Muscle layer of colon (tissue), 2 donors: ENCODE measurements around the gene EYS.

Experiments used
- H3K27ac ChIP-seq: one replicate; pipeline ENCODE4 v1.7.0; 2013; ENCODE audit warnings: low read depth, mild to moderate bottlenecking, low read length, moderate library complexity
- H3K27me3 ChIP-seq, 2 donors: one replicate each; pipeline ENCODE4 v1.7.0; 2013; ENCODE audit warnings: low read length in 2 of 2, mild to moderate bottlenecking in 2 of 2; ENCODE audit not compliant: insufficient read depth in 2 of 2, control insufficient read depth in 1 of 2
- H3K36me3 ChIP-seq: one replicate; pipeline ENCODE4 v1.7.0; 2013; ENCODE audit warnings: mild to moderate bottlenecking, low read length; ENCODE audit not compliant: insufficient read depth
- H3K4me1 ChIP-seq: one replicate; pipeline ENCODE4 v1.7.0; 2013; ENCODE audit warnings: mild to moderate bottlenecking, low read length; ENCODE audit not compliant: insufficient read depth
- H3K4me3 ChIP-seq, 2 donors: one replicate each; pipeline ENCODE4 v1.7.0; 2013; ENCODE audit warnings: low read length in 2 of 2, low read depth in 1 of 2, mild to moderate bottlenecking in 1 of 2, moderate library complexity in 1 of 2
- H3K9ac ChIP-seq: one replicate; pipeline ENCODE4 v1.7.0; 2013; ENCODE audit warnings: low read length
- H3K9me3 ChIP-seq: one replicate; pipeline ENCODE4 v1.7.0; 2013; ENCODE audit warnings: mild to moderate bottlenecking, low read length
- donor health status: abdominal sarcoma.
- donor health status: Adenocarcinoma of cecum.

EYS gene

DNA sequence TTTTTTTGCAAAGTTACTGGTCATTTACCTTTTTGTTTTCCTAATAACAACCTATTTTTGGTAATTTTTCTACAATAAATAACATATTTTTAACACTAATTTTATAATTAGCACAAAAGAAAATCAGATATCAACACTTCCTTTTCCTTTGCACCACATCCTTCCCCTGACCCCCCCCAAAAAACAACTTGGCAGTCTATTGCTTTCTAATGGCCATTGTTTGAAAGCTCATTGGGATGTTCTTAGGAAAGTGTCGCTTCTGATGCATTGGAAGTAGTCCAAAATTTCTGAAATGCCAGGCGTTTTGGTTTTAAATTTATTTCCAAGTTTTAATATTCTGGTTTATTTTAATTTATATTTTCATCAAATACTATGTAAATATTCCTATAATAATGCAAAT is 407.8 kb downstream of the EYS start:
- H3K4me3 ChIP-seq: no peak overlapping the region
- no peaks in the 10 kb centered on the region for H3K4me1 ChIP-seq
- H3K27me3 ChIP-seq: no peaks in the 10 kb centered on the region
- H3K36me3 ChIP-seq: no peaks in the 10 kb centered on the region
- H3K27ac ChIP-seq: no peak overlapping the region
- H3K9ac ChIP-seq: no peak overlapping the region
- no peaks in the 10 kb centered on the region for H3K9me3 ChIP-seq

DNA sequence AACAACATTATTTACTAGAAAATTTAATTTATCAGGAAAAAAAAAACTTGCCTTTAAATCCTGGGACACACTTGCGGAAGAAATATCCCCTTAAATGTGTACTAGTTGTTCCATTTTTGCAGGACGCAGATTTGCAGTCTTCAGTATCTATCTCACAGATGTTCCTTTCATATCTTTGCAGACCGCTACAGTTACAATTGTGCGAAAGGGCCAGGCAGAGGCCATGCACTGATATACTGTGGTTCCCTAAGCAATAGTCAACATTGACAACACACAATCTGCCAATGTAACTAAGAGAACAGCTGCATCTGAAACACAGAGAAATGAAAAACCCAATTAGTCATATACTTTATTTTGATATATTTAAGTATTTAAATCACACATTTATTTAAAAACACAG is 411.2 kb downstream of the EYS start:
- no peak overlapping the region for H3K9ac ChIP-seq
- H3K4me1 ChIP-seq: no peaks in the 10 kb centered on the region
- no peak overlapping the region for H3K4me3 ChIP-seq
- no peaks in the 10 kb centered on the region for H3K27me3 ChIP-seq
- no peaks in the 10 kb centered on the region for H3K9me3 ChIP-seq
- H3K36me3 ChIP-seq: no peaks in the 10 kb centered on the region
- H3K27ac ChIP-seq: no peak overlapping the region

DNA sequence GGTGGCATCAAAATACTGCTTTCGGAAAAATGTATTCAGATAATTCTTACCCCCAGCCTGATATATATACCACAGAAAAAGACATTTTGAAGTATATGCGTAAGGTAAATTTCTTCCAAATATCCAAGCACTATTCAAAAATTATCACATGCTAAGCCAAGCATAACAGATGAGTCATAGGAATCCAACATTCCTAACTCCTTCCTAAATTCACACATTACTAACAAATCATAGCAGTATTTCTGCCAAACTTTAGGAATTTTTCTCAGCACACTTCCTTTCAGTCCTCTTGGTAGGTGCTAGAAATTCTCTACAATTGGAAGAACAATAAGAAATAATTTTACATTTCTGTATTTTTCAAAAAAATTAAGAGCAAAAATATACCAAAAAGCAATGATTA is 417.5 kb downstream of the EYS start:
- Histone ChIP-seq H3K27me3 (no peaks in the 10 kb centered on the region), H3K36me3 (no peaks in the 10 kb centered on the region), H3K27ac (no peak overlapping the region), H3K4me1 (no peaks in the 10 kb centered on the region), H3K9me3 (no peaks in the 10 kb centered on the region), H3K4me3 (no peak overlapping the region), H3K9ac (no peak overlapping the region)

DNA sequence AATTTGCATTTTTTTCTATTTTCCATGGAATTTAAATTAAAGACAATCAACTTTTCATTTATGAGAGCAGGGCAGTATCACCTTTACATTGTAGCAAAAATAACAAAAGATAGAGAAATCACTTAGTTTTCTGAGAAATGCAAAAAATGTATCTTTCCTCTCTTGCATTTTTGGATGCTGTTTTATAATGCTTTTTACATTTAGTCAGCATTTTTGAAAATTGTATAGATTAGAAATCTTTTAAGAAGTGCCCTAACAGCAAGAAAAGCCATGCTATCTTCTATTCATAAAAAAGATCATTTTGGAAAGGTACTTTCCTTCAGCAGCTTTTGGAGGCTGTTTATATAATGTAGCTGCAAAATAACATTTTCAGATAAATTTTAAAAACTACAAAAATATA is 421.8 kb downstream of the EYS start:
- Histone ChIP-seq H3K4me3 (no peak overlapping the region), H3K27ac (no peak overlapping the region), H3K27me3 (no peaks in the 10 kb centered on the region), H3K9me3 (no peaks in the 10 kb centered on the region), H3K9ac (no peak overlapping the region), H3K36me3 (no peaks in the 10 kb centered on the region), H3K4me1 (no peaks in the 10 kb centered on the region)

DNA sequence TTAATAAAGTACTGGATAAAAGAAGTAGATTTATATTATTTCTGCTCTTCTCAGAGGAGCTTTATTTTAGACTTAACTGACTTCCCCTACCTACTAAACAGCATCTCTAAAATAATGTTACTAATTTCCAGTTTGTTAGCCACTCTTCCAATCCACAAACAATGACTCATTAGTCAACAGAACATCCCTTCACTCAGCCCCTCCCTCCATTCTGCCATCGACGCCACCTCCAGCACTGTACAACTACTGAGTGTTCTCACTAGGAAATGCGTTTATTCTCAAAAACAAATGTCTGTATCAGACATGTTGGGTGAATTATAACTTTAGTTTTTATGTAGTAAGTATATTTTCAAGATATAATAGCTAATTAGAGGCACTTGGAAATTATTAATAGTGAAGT is 427.0 kb downstream of the EYS start:
- no peaks in the 10 kb centered on the region for H3K4me1 ChIP-seq

DNA sequence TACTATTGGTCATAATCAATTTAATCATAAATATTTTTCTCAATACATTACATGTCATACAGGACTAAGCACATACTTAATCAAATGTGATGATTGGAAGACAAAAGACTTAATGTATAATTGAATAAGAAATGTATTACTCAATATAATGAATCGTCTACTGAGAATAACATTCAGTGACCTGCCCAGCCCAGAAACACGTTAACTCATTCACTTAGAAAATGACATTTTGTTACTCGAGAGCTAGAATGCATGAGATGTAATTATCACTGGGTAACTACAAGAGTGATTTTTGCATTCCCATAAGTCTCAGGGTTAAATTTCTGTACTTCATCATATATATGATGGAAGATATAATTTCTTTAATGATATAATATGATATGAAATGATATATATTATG is 444.8 kb downstream of the EYS start:
- H3K4me3 ChIP-seq: no peak overlapping the region
- H3K27me3 ChIP-seq: no peaks in the 10 kb centered on the region
- H3K9ac ChIP-seq: no peak overlapping the region
- H3K27ac ChIP-seq: no peak overlapping the region
- H3K4me1 ChIP-seq: no peaks in the 10 kb centered on the region
- no peaks in the 10 kb centered on the region for H3K9me3 ChIP-seq
- no peaks in the 10 kb centered on the region for H3K36me3 ChIP-seq

More for the DNA sequence above, 427.0 kb downstream of the EYS start:
- Histone ChIP-seq H3K4me3 (no peak overlapping the region), H3K36me3 (no peaks in the 10 kb centered on the region), H3K9ac (no peak overlapping the region), H3K27me3 (no peaks in the 10 kb centered on the region), H3K27ac (no peak overlapping the region), H3K9me3 (no peaks in the 10 kb centered on the region)

DNA sequence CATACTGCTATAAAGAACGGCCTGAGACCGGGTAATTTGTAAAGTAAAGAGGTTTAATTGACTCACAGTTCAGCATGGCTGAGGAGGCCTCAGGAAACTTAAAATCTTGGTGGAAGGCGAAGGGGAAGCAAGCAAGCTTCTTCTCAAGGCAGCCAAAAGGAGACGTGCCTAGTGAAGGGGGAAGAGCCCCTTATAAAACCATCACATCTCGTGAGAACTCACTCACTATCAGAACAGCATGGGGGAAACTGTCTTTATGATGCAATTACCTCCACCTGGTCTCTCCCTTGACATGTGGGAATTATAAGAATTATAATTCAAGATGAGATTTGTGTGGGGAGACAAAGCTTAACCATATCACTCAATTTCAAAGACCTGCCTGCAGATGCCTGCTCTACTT is 447.0 kb downstream of the EYS start:
- no peaks in the 10 kb centered on the region for H3K36me3 ChIP-seq
- no peaks in the 10 kb centered on the region for H3K9me3 ChIP-seq
- no peaks in the 10 kb centered on the region for H3K4me1 ChIP-seq
- H3K9ac ChIP-seq: no peak overlapping the region
- no peak overlapping the region for H3K27ac ChIP-seq
- H3K27me3 ChIP-seq: no peaks in the 10 kb centered on the region
- no peak overlapping the region for H3K4me3 ChIP-seq

DNA sequence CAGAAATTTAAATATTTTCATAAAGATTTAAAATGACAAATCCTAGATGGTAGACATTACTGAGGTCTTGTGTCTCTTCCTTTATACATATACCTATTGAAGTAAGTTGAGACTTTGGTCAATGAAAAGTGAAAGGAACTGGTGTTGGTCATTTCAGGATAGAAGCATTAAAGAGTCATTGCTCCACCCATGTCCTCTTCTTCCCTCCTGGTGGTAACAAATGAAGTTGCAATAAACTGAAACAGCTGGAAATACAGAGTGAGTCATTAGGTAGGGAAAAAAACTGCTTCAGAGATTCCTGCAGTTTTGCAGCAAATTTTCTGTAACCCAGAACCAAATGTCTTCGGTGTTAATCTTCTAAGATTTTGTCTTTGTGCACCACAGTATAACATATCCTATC is 448.0 kb downstream of the EYS start:
- H3K9me3 ChIP-seq: no peaks in the 10 kb centered on the region
- no peak overlapping the region for H3K27ac ChIP-seq
- no peaks in the 10 kb centered on the region for H3K4me1 ChIP-seq
- no peaks in the 10 kb centered on the region for H3K27me3 ChIP-seq
- H3K4me3 ChIP-seq: no peak overlapping the region
- H3K36me3 ChIP-seq: no peaks in the 10 kb centered on the region
- H3K9ac ChIP-seq: no peak overlapping the region

DNA sequence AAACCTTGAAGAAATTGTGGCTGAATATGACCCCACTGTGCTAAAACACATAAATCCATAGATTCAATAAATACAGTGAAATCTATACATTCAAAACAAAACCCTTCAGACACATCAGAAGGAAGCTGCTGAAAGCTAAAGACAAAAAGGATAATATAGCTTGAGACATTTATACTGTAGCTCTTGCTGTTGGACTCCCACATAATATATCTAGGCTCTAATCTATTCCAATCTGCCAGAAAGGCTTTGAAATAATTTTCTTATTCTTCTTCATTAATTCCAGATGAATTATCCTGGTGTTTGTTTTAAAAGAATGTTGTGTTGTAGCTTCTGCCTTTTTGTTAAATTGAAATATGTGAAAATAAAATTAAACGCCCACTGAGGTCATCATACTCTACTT is 454.0 kb downstream of the EYS start:
- Histone ChIP-seq H3K4me3 (no peak overlapping the region), H3K4me1 (no peaks in the 10 kb centered on the region), H3K27ac (no peak overlapping the region), H3K9ac (no peak overlapping the region), H3K9me3 (no peaks in the 10 kb centered on the region), H3K27me3 (no peaks in the 10 kb centered on the region), H3K36me3 (no peaks in the 10 kb centered on the region)

DNA sequence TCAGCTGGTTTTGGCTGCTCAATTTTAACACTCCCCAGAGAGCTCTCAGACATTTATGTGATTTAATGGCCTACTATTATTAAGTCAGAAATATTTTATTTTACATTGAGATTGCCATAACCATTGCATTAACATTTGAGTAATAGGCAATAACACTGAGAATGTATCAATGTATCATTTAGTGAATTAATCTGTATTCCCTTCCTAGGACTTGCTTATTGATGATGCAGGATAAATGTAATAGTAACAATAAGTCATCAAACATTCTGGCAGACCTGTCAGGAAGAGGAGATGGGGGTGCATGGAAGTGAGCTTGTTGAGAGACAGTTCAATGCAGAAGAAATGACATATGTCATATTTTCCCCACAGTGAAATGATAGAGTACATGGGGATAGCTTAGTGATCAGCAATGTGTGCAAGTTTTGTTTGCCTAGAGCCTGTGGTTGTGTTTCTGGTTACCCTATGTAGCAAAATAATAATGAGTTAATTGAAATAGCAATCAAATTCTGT is 458.9 kb downstream of the EYS start:
- Histone ChIP-seq H3K4me3 (no peak overlapping the region), H3K9ac (no peak overlapping the region), H3K36me3 (no peaks in the 10 kb centered on the region), H3K27me3 (no peaks in the 10 kb centered on the region), H3K27ac (no peak overlapping the region), H3K4me1 (no peaks in the 10 kb centered on the region), H3K9me3 (no peaks in the 10 kb centered on the region)

DNA sequence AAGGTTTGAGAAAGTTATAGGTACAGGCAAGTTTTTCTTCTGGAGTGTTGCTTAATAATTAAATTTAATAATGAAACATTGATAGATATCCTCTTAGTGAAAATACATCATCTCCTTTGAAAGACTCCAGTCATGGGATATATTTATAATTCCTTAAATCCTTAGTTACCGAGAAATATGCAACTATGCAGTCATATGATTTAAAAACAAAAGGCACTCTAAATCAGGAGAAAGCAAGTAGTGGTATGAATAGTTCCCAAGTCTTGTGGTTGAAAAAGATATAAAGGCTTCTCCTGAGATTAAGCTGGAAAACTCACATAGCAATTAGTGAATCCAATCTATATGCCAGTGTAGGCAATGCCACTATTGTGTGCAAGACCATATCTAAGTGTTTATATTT is 475.4 kb downstream of the EYS start:
- no peaks in the 10 kb centered on the region for H3K27me3 ChIP-seq
- H3K27ac ChIP-seq: no peak overlapping the region

DNA sequence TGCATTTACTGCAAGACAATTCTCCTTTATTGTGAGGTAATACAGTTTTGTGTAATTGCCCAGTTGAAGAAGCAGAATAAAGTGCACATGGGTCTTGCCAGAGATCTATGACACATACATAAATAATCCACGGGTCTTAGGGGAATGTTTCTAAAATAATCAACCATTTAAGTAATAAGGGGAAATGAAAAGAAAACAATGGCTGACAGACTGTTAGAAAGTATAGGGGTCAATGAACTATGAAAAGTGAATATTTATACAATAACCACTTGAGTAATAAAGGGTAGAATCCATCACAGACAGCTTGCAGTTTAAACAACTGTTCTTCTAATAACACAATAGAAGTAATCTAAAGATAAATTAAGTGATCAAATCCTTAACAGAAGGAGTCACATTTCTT is 477.2 kb downstream of the EYS start:
- no peaks in the 10 kb centered on the region for H3K9me3 ChIP-seq
- no peaks in the 10 kb centered on the region for H3K4me1 ChIP-seq
- H3K36me3 ChIP-seq: no peaks in the 10 kb centered on the region
- H3K27me3 ChIP-seq: no peaks in the 10 kb centered on the region
- no peak overlapping the region for H3K4me3 ChIP-seq
- no peak overlapping the region for H3K27ac ChIP-seq
- H3K9ac ChIP-seq: no peak overlapping the region

More for the DNA sequence above, 475.4 kb downstream of the EYS start:
- Histone ChIP-seq H3K4me1 (no peaks in the 10 kb centered on the region), H3K36me3 (no peaks in the 10 kb centered on the region), H3K9me3 (no peaks in the 10 kb centered on the region), H3K9ac (no peak overlapping the region), H3K4me3 (no peak overlapping the region)
